ENCODE data around the gene ARNT2.
"Not testable (repeated sequence)": the region's sequence is repeated elsewhere in the genome, so short reads cannot be mapped to it uniquely, and the experiment has no call there.

Gene ARNT2

DNA sequence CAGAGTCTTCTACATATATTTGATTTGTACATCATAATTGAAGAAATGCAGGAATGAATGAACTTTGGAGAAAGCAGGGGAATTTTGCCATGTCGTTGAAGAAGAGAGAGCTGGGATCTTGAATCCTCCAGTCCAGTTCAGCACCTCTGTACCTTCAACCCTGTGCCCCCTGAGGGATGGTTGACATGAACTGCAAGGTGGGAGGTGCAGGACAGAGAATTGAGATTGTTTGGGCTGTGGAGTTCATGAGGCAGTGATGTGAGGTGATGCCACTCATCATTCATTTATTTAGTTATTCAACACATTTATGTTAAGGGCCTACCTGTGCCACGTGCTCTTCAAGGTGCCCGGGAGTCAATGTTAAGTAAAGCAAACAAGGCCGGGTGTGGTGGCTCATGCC is 104.6 kb downstream of the ARNT2 start:
- no peak for DNase-seq
- Mint-ChIP-seq H3K36me3 (ENCODE audit: low read depth) (peaks cover 20% of the 10 kb centered on the region), H3K27me3 (ENCODE audit: low read depth, poor library complexity) (no peaks in the 10 kb centered on the region), H3K27ac (no peak overlapping the region), H3K9me3 (peaks cover 8% of the 10 kb centered on the region), H3K4me3 (no peak overlapping the region), H3K4me1 (peaks cover 8% of the 10 kb centered on the region)
- TF ChIP-seq, protein P1, sequence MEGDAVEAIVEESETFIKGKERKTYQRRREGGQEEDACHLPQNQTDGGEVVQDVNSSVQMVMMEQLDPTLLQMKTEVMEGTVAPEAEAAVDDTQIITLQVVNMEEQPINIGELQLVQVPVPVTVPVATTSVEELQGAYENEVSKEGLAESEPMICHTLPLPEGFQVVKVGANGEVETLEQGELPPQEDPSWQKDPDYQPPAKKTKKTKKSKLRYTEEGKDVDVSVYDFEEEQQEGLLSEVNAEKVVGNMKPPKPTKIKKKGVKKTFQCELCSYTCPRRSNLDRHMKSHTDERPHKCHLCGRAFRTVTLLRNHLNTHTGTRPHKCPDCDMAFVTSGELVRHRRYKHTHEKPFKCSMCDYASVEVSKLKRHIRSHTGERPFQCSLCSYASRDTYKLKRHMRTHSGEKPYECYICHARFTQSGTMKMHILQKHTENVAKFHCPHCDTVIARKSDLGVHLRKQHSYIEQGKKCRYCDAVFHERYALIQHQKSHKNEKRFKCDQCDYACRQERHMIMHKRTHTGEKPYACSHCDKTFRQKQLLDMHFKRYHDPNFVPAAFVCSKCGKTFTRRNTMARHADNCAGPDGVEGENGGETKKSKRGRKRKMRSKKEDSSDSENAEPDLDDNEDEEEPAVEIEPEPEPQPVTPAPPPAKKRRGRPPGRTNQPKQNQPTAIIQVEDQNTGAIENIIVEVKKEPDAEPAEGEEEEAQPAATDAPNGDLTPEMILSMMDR (IDR thresholded peaks at IDR 0.05) = no peak

DNA sequence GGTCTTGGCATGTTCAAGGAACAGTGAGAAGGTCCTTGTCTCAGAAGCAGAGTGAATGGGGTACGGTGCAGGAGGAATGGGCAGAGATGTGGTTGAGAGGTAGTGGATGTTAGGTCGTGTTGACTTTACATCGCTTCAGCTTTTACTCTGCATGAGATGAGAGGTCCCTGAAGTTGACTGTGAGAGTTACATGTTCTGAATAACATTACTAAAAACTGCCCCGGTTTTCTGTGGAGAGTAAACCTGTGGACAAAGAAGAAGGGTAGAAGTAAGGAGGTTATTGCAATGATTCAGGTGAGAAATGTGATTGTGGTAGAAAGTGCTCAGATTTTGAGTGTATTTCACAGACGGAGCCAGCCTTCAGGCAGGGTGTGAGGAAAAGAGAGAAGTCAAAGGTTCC is 105.6 kb downstream of the ARNT2 start:
- H3K27me3 Mint-ChIP-seq (ENCODE audit: low read depth, poor library complexity) = no peaks in the 10 kb centered on the region
- TF ChIP-seq, protein P1 (IDR thresholded peaks at IDR 0.05) = no peak

DNA sequence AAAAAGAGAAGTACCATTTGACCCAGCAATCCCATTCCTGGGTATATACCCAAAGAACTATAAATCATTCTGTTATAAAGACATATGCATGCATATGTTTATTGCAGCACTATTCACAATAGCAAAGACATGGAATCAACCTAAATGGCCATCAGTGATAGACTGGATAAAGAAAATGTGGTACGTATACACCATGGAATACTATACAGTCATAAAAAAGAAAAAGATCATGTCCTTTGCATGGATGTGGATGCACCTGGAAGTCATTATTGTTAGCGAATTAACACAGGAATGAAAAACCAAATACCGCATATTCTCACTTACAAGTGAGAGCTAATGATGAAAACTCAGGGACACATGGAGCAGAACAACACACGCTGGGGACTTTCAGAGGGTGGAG is 106.8 kb downstream of the ARNT2 start:
- Mint-ChIP-seq H3K36me3 (ENCODE audit: low read depth) (peaks cover 42% of the 10 kb centered on the region), H3K9me3 (peaks cover 16% of the 10 kb centered on the region)
- not testable (repeated sequence) for H3K4me1 Mint-ChIP-seq; DNase-seq; H3K4me3 Mint-ChIP-seq; H3K27me3 Mint-ChIP-seq (ENCODE audit: low read depth, poor library complexity); H3K27ac Mint-ChIP-seq

More for the DNA sequence above, 105.6 kb downstream of the ARNT2 start:
- Mint-ChIP-seq H3K9me3 (peaks cover 8% of the 10 kb centered on the region), H3K36me3 (ENCODE audit: low read depth) (peaks cover 30% of the 10 kb centered on the region), H3K4me3 (no peak overlapping the region), H3K27ac (peak overlapping the region; percentile 13), H3K4me1 (peaks cover 8% of the 10 kb centered on the region)
- no peak for DNase-seq

DNA sequence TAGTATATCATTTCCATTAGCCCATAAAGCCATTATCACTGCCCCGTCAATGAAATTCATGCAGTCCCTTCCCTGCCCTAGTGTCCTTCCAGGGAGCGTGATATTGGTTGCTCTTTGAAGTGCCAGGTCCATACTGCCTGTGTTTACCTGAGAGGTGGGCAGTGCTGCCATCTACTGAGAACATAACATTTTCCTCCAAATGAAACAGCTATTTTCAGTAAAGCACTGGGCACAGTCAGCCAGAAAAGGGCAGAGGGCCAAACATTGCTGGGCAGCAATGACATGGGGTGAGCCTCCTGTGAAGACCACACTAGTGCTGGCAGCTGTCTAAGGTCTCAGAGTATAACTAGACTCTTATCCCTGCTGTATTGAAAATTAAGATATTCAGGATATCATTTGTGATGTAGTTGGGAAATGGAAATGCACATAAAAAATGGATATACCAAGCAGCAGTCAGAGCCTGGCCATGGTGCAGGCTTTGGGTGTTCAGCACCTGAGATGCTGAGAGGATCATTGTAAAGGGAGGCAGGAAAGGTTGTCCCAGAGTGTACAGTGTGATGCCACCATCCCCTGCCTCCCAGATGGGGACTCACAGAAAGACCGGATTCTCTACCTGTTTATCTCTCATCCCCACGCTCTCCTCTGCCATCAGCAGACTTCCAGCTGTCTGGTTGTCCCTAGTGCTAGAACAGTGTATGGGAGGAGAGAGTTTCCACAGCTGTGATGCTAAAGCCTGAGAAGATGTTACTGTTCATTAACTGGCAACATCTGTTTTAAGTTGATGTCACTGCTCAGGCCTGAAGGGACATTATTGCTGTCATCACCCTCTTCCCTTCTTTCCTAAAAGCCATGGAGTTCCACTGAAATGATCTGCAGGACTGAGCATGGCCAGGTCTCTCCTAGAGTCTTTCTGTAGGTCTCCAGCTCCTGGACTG is 108.8 kb downstream of the ARNT2 start:
- DNase-seq = no peak
- Mint-ChIP-seq H3K36me3 (ENCODE audit: low read depth) (peaks cover 62% of the 10 kb centered on the region), H3K4me3 (no peak overlapping the region), H3K27me3 (ENCODE audit: low read depth, poor library complexity) (no peaks in the 10 kb centered on the region), H3K9me3 (peaks cover 35% of the 10 kb centered on the region), H3K4me1 (peaks cover 8% of the 10 kb centered on the region), H3K27ac (no peak overlapping the region)
- TF ChIP-seq, protein P1 (IDR thresholded peaks at IDR 0.05) = no peak

DNA sequence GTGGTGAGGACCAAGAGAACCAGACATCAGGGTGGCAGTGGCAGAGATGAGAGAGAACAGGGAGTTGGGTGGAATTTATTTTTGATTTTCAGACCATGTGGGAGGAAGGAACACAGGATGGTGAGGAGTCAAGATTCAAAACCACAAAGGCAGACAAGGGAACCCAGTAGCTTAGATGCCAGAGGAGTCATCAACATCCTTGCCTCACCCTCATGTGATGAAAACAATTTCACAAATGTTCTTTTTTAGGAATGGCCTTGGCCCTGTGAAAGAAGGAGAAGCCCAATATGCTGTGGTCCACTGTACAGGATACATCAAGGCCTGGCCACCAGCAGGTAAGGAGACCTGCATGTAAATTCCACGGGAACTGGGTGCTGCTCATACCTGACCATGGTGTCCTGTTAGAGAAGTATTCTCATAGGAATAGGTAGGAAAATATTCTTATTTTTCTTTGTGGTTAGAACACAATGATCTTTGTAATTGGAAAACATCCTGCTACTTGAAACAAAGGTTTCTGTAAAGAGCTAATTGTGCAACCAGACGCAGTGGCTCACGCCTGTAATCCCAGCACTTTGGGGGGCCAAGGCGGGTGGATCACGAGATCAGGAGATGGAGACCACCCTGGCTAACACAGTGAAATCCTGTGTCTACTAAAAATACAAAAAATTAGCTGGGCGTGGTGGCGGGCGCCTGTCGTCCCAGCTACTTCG is 110.0 kb downstream of the ARNT2 start:
- peaks cover 35% of the 10 kb centered on the region for H3K9me3 Mint-ChIP-seq
- peaks cover 8% of the 10 kb centered on the region for H3K4me1 Mint-ChIP-seq
- peak overlapping the region; percentile 11 for H3K27ac Mint-ChIP-seq
- DNase-seq = no peak
- no peaks in the 10 kb centered on the region for H3K27me3 Mint-ChIP-seq (ENCODE audit: low read depth, poor library complexity)
- H3K36me3 Mint-ChIP-seq (ENCODE audit: low read depth) = peaks cover 71% of the 10 kb centered on the region
- H3K4me3 Mint-ChIP-seq = no peak overlapping the region
- TF ChIP-seq, protein P1 (IDR thresholded peaks at IDR 0.05) = no peak

DNA sequence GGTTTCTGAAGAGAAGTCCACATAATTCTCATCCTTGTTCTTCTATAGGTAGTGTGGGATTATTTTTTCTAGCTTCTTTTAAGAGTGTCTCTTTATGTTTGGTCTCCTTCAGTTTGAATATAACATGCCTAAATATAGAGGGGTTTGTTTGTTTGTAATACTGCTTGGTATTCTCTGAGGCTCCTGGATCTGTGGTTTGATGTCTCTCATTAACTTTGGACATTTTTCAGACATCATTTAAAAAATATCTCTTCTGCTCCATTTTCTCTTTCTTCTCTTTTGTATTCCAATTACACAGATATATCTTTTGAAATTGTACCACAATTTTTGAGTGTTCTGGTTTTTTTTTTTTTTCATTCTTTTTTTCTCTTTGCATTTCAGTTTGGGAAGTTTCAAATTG is 113.1 kb downstream of the ARNT2 start:
- no peak for DNase-seq
- Mint-ChIP-seq H3K36me3 (ENCODE audit: low read depth) (peaks cover 55% of the 10 kb centered on the region), H3K4me1 (no peaks in the 10 kb centered on the region), H3K9me3 (peaks cover 27% of the 10 kb centered on the region), H3K4me3 (no peak overlapping the region), H3K27ac (no peak overlapping the region), H3K27me3 (ENCODE audit: low read depth, poor library complexity) (no peaks in the 10 kb centered on the region)
- TF ChIP-seq, protein P1 (IDR thresholded peaks at IDR 0.05) = no peak

All from nephron progenitor cell (in vitro differentiated cells).